Measurements from ENCODE around the gene TPST1.

GRCh38 chr7:66269978-66270377, 64.8 kb downstream of the TPST1 start:
- TF ChIP-seq EZH2phosphoT487 (IDR thresholded peaks at IDR 0.05; ENCODE audit: low read depth) (no peak), CTCF (IDR thresholded peaks at IDR 0.05; ENCODE audit: low read depth, low read length) (no peak)
